A549 (cell line): ENCODE data around the gene SIAE. TPM values are rescaled to one million over a fixed set of nuclear protein-coding genes. Genes with fewer than 3 reads are reported as not detected.
A peak's percentile ranks its signal among the peaks of the same experiment; 100 is the strongest.

Source experiments
- ATAC-seq, 2 experiments: fragments of 200-7000 bp in 1 of 2; fragments of >200 bp in 1 of 2; cut with Nextera tagmentation in 1 of 2; cut with Tn5 transposase in 1 of 2; 3 replicates each; pipeline versions ENCODE4 v1.8.0 to v1.9.1; 2018 to 2020; ENCODE audit warnings: mild to moderate bottlenecking in 1 of 2, moderate library complexity in 1 of 2
- CTCF ChIA-PET: fragments of 300-600 bp; sonication (Branson Sonifier 250); formaldehyde crosslinking; extraction: SDS; loops from one replicate; lab custom pipeline; 2021; ENCODE audit warnings: antibody characterized with exemption, inconsistent platforms; lab: Yijun Ruan, JAX
- POLR2A ChIA-PET: fragments of 350-600 bp; formaldehyde crosslinking; extraction: SDS; loops from one replicate; lab custom pipeline; 2021; ENCODE audit warnings: antibody characterized with exemption, inconsistent platforms; lab: Yijun Ruan, JAX
- DNase-seq, 2 experiments: peaks; one replicate each; pipeline versions ENCODE4 v3.0.0 to v3.0.0-alpha.2; 2011 to 2016; ENCODE audit warnings: low read depth in 1 of 2, low spot score in 1 of 2
- FAIRE-seq: peaks from 2 replicates; lab custom pipeline; 2011; peaks lifted over from hg19 to GRCh38; lab: Jason Lieb, UNC
- H3K27ac ChIP-seq, 2 experiments: fragments of >200 bp; sonication (Bioruptor Twin); formaldehyde crosslinking; 3 replicates each; pipeline ENCODE4 v1.5.1; 2016 to 2017
- H3K4me1 ChIP-seq: fragments of >200 bp; sonication (Bioruptor Twin); formaldehyde crosslinking; 3 replicates; pipeline ENCODE4 v1.6.1; 2016
- H3K4me2 ChIP-seq: fragments of >200 bp; sonication (Bioruptor Twin); formaldehyde crosslinking; 3 replicates; pipeline ENCODE4 v1.6.1; 2016
- H3K4me3 ChIP-seq: fragments of >200 bp; sonication (Bioruptor Twin); formaldehyde crosslinking; 3 replicates; pipeline ENCODE4 v1.5.1; 2016
- H3K9me3 ChIP-seq: fragments of >200 bp; sonication (Bioruptor Twin); formaldehyde crosslinking; 3 replicates; pipeline ENCODE4 v1.6.1; 2016
- ATOH8 ChIP-seq: fragments of 250-450 bp; sonication (Bioruptor Pico); IDR thresholded peaks from 2 replicates; pipeline ENCODE4 v1.5.0; 2020; ENCODE audit warnings: low read depth, mild to moderate bottlenecking, moderate library complexity
- BCL3 ChIP-seq: fragments of >200 bp; sonication (Bioruptor Twin); formaldehyde crosslinking; IDR thresholded peaks from 3 replicates; pipeline ENCODE4 v1.6.1; 2016
- CHD2 ChIP-seq: fragments of 150-350 bp; IDR thresholded peaks from 2 replicates; pipeline ENCODE4 v1.6.1; 2014; ENCODE audit warnings: low read length; ENCODE audit not compliant: partially characterized antibody
- CHD4 ChIP-seq: fragments of 200-600 bp; sonication (generic); IDR thresholded peaks from 2 replicates; pipeline ENCODE4 v1.6.1; 2016; ENCODE audit warnings: antibody characterized with exemption, mild to moderate bottlenecking, borderline replicate concordance
- E2F6 ChIP-seq: IDR thresholded peaks from 2 replicates; pipeline ENCODE4 v1.6.1; 2012; ENCODE audit warnings: low read depth, borderline replicate concordance
- EHF ChIP-seq: fragments of 250-450 bp; sonication (Bioruptor Pico); IDR thresholded peaks from 2 replicates; pipeline ENCODE4 v1.5.0; 2020; ENCODE audit warnings: mild to moderate bottlenecking
- ELK1 ChIP-seq: fragments of 150-350 bp; IDR thresholded peaks from 2 replicates; pipeline ENCODE4 v1.6.1; 2014; ENCODE audit warnings: low read depth, mild to moderate bottlenecking, low read length
- FOSL2 ChIP-seq, 2 experiments: fragments of 450-650 bp in 1 of 2; fragments of >200 bp in 1 of 2; sonication (Bioruptor Twin) in 1 of 2; formaldehyde crosslinking; IDR thresholded peaks; 2 replicates each; pipeline versions ENCODE4 v1.5.0 to v1.6.1; 2016 to 2020; ENCODE audit warnings: mild to moderate bottlenecking in 1 of 2, moderate library complexity in 1 of 2
- FOXS1 ChIP-seq: fragments of 250-450 bp; sonication (Bioruptor Pico); IDR thresholded peaks from 2 replicates; pipeline ENCODE4 v1.5.0; 2020; ENCODE audit warnings: mild to moderate bottlenecking, moderate library complexity
- HES2 ChIP-seq: fragments of >200 bp; sonication (Bioruptor Twin); formaldehyde crosslinking; IDR thresholded peaks from 2 replicates; pipeline ENCODE4 v1.6.1; 2016
- HEYL ChIP-seq: fragments of 250-450 bp; sonication (Bioruptor Pico); IDR thresholded peaks from 2 replicates; pipeline ENCODE4 v1.8.0; 2021; ENCODE audit warnings: mild to moderate bottlenecking, moderate library complexity
- HOXA7 ChIP-seq: fragments of 250-450 bp; sonication (Bioruptor Pico); IDR thresholded peaks from 2 replicates; pipeline ENCODE4 v1.5.0; 2020; ENCODE audit warnings: mild to moderate bottlenecking, moderate library complexity
- HOXB13 ChIP-seq: fragments of 250-450 bp; sonication (Bioruptor Pico); IDR thresholded peaks from 2 replicates; pipeline ENCODE4 v1.5.0; 2020; ENCODE audit warnings: low read depth, mild to moderate bottlenecking, moderate library complexity
- MAX ChIP-seq: IDR thresholded peaks from 2 replicates; pipeline ENCODE4 v1.6.1; 2012
- MAZ ChIP-seq: fragments of 150-350 bp; IDR thresholded peaks from 2 replicates; pipeline ENCODE4 v1.6.1; 2014; ENCODE audit warnings: antibody characterized with exemption, low read depth, low read length, borderline replicate concordance
- PHF8 ChIP-seq: fragments of 200-600 bp; sonication (generic); IDR thresholded peaks from 2 replicates; pipeline ENCODE4 v1.6.1; 2016; ENCODE audit warnings: low read depth, mild to moderate bottlenecking, antibody characterized with exemption, moderate library complexity, borderline replicate concordance
- RARB ChIP-seq: fragments of 250-450 bp; sonication (Bioruptor Pico); IDR thresholded peaks from 2 replicates; pipeline ENCODE4 v1.8.0; 2021; ENCODE audit warnings: mild to moderate bottlenecking, moderate library complexity
- RCOR1 ChIP-seq: fragments of 150-350 bp; IDR thresholded peaks from 2 replicates; pipeline ENCODE4 v1.6.1; 2014; ENCODE audit warnings: antibody characterized with exemption, low read length, low read depth
- RFX5 ChIP-seq: fragments of 450-650 bp; IDR thresholded peaks from 2 replicates; pipeline ENCODE4 v1.7.1; 2014; ENCODE audit warnings: antibody characterized with exemption, mild to moderate bottlenecking, moderate library complexity
- TP53 ChIP-seq: fragments of 250-450 bp; sonication (Bioruptor Pico); IDR thresholded peaks from 2 replicates; pipeline ENCODE4 v1.5.0; 2021; ENCODE audit warnings: mild to moderate bottlenecking, moderate library complexity
- USF2 ChIP-seq: fragments of 450-650 bp; IDR thresholded peaks from 2 replicates; pipeline ENCODE4 v1.6.1; 2014; ENCODE audit warnings: antibody characterized with exemption
- ZC3H11A ChIP-seq: fragments of 450-650 bp; IDR thresholded peaks from 2 replicates; pipeline ENCODE4 v1.6.1; 2014; ENCODE audit warnings: antibody characterized with exemption, mild to moderate bottlenecking
- ZFP36 ChIP-seq: fragments of 450-650 bp; IDR thresholded peaks from 2 replicates; pipeline ENCODE4 v1.6.1; 2014; ENCODE audit warnings: borderline replicate concordance; ENCODE audit not compliant: partially characterized antibody
- ZNF302 ChIP-seq: fragments of 250-450 bp; sonication (Bioruptor Pico); IDR thresholded peaks from 2 replicates; pipeline ENCODE4 v1.9.0; 2021; ENCODE audit warnings: inconsistent platforms, mild to moderate bottlenecking, moderate library complexity
- WGBS: methylation state at CpG from one replicate; pipeline ENCODE4 v1.1.6; 2017; ENCODE audit errors: missing lambda C conversion rate; 5-methylcytosine and 5-hydroxymethylcytosine counted together
- polyA plus RNA-seq, 4 experiments: library from polyadenylated mRNA; depleted of rRNA in 3 of 4; stranded (reverse); fragments of >200 nt; fragmentation: RNase III in 1 of 4; extraction: RNeasy Plus Mini Kit Qiagen cat#74134 plus additional on column Dnase treatment in 1 of 4; gene quantifications; 2 replicates in 3 of 4; 3 replicates in 1 of 4; pipeline ENCODE4 v1.2.3, GENCODE V29; 2011 to 2017

SIAE gene
- polyA plus RNA-seq, 2 of the 4 experiments (the other 2 are of a cell fraction), result 10.3 to 23.2 TPM

GRCh38 chr11:124625504-124626168 is 47.9 kb downstream of the SIAE start:
- WGBS, result 93% methylated on average over 3 of the region's 3 CpGs
- H3K4me3 ChIP-seq, result no peak overlapping the region
- H3K9me3 ChIP-seq, result no peaks in the 10 kb centered on the region
- DNase-seq (no peak), FAIRE-seq (no peak), ATAC-seq (no peak)
- peaks cover 9% of the 10 kb centered on the region; the same call in 2 of the 3 replicates for H3K4me1 ChIP-seq
- POLR2A ChIA-PET, result no interaction called here
- CTCF ChIA-PET, result interaction anchor here (0.5 to 1.8 kb wide), 2 partner anchors 8 to 210 kb away, joined by 3 to 4 read pairs; no protein-coding TSS in a partner anchor
- H3K4me2 ChIP-seq, result no peak overlapping the region
- H3K27ac ChIP-seq, result no peak overlapping the region
- no peak for TF ChIP-seq CHD4
- TF ChIP-seq E2F6, result no peak
- TF ChIP-seq USF2, result no peak
- no peak for TF ChIP-seq HOXB13 (CRISPR knock-in tag)
- no peak for TF ChIP-seq HES2
- TF ChIP-seq CHD2, result no peak
- TF ChIP-seq HEYL (CRISPR knock-in tag), result no peak
- TF ChIP-seq ZFP36, result no peak
- no peak for TF ChIP-seq ATOH8 (CRISPR knock-in tag)
- no peak for TF ChIP-seq ZC3H11A
- no peak for TF ChIP-seq FOXS1 (CRISPR knock-in tag)
- TF ChIP-seq RARB (CRISPR knock-in tag), result no peak
- TF ChIP-seq HOXA7 (CRISPR knock-in tag), result no peak
- no peak for TF ChIP-seq MAZ
- no peak for TF ChIP-seq RFX5
- TF ChIP-seq TP53 (CRISPR knock-in tag), result no peak
- no peak for TF ChIP-seq PHF8

GRCh38 chr11:124623861-124624525 is 49.5 kb downstream of the SIAE start:
- H3K9me3 ChIP-seq, result no peaks in the 10 kb centered on the region
- H3K4me1 ChIP-seq, result peaks cover 9% of the 10 kb centered on the region; the same call in 2 of the 3 replicates
- ATAC-seq (no peak), FAIRE-seq (no peak), DNase-seq (no peak)
- peak overlapping the region; percentile 94 for H3K4me3 ChIP-seq
- ChIA-PET POLR2A (interaction anchor here (0.6 to 1.7 kb wide), 3 partner anchors 10 to 252 kb away, joined by 5 to 9 read pairs (median 7); no protein-coding TSS in a partner anchor), CTCF (interaction anchor here (1.4 to 1.8 kb wide), 2 partner anchors 10 to 19 kb away, joined by 4 read pairs; no protein-coding TSS in a partner anchor)
- peak overlapping the region in 1 of 2 experiments; percentile 98; a peak in 2 of 6 replicates for H3K27ac ChIP-seq
- TF ChIP-seq ELK1 (no peak), BCL3 (no peak), RCOR1 (no peak), EHF (CRISPR knock-in tag) (no peak), FOSL2 (IDR thresholded peaks at IDR 0.05) (no peak), FOSL2 (CRISPR knock-in tag; IDR thresholded peaks at IDR 0.05) (no peak), ZNF302 (CRISPR knock-in tag) (no peak), HOXA7 (CRISPR knock-in tag) (no peak), MAX (no peak), USF2 (no peak)
- peak overlapping the region; percentile 92 for H3K4me2 ChIP-seq
- WGBS, result 66% methylated on average over 4 of the region's 4 CpGs
